ENCODE measurements around the gene TEX52. TPM values are rescaled to one million over a fixed set of nuclear protein-coding genes. Genes with fewer than 3 reads are reported as not detected.

TEX52 gene
- polyA plus RNA-seq, 4 donors = 0.22 to 2.5 TPM; not detected in 2

DNA sequence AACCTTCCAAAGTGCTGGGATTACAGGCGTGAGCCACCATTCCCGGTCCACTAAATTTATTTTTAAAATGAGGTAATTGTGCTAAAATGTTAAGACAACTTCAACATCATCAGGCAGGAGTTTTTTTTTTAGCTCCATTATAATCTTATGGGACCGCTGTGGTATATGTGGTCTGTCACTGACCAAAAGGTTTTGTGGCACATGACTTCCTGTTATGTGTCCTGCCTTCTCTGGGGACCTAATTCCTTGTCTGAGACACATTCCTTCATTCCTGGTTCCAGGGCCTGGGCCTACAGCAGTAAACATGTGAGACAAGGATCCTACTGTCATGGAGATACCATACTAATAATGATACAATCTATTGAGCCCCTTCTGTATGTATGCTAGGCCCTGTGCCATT lies 4.9 kb downstream of the TEX52 start:
- Histone ChIP-seq H3K36me3 (ENCODE audit: control insufficient read depth in 3 of 3, insufficient read depth in 2 of 3, low read depth in 1 of 3, low read length in 3 of 3) (peaks cover 0 to 8% (median 0%) of the 10 kb centered on the region in 3 donors), H3K9me3 (ENCODE audit: control insufficient read depth in 2 of 2, insufficient read depth in 1 of 2, low read depth in 1 of 2, low read length in 1 of 2) (no peaks in the 10 kb centered on the region), H3K27me3 (ENCODE audit: control insufficient read depth in 3 of 3, insufficient read depth in 3 of 3, low read length in 3 of 3) (no peaks in the 10 kb centered on the region), H3K27ac (ENCODE audit: low read depth in 1 of 3, low read length in 2 of 3) (no peak overlapping the region), H3K4me1 (ENCODE audit: control insufficient read depth in 3 of 3, insufficient read depth in 2 of 3, low read depth in 1 of 3, low read length in 2 of 3) (peaks cover 0 to 46% (median 2%) of the 10 kb centered on the region in 3 donors), H3K4me3 (ENCODE audit: low read depth in 1 of 3, low read length in 3 of 3) (no peak overlapping the region)
- WGBS, 3 donors = 92 to 100% (median 95%) methylated on average over 3 of the region's 3 CpGs
- FAIRE-seq = no peak
- DNase-seq = no peak

DNA sequence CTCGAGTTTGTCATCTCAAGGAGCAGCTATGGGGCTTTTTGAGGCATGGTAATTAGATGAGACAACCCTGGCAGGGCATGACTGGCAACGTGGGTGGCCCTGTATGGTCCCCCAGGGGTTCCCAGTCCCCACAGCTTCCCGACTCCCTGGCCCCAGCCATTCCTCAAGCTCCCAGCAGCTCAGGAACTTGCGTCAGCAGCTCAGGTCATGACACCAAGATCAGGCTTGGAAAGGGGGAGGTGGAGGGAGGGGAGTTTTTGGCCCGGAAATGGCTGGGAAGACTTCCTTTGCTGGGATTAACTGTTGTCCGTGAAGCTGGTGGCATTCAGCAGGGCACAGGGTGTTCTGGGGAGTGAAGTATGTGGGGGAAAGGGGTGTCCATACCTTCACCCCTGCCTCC lies 11.6 kb downstream of the TEX52 start:
- H3K9me3 ChIP-seq (ENCODE audit: control insufficient read depth in 2 of 2, insufficient read depth in 1 of 2, low read depth in 1 of 2, low read length in 1 of 2) = no peaks in the 10 kb centered on the region
- peaks cover 0 to 20% (median 0%) of the 10 kb centered on the region in 3 donors for H3K4me1 ChIP-seq (ENCODE audit: control insufficient read depth in 3 of 3, insufficient read depth in 2 of 3, low read depth in 1 of 3, low read length in 2 of 3)
- H3K4me3 ChIP-seq (ENCODE audit: low read depth in 1 of 3, low read length in 3 of 3) = no peak overlapping the region
- no peak overlapping the region for H3K27ac ChIP-seq (ENCODE audit: low read depth in 1 of 3, low read length in 2 of 3)
- DNase-seq = no peak
- H3K36me3 ChIP-seq (ENCODE audit: control insufficient read depth in 3 of 3, insufficient read depth in 2 of 3, low read depth in 1 of 3, low read length in 3 of 3) = peaks cover 0 to 32% (median 0%) of the 10 kb centered on the region in 3 donors
- FAIRE-seq = no peak
- H3K27me3 ChIP-seq (ENCODE audit: control insufficient read depth in 3 of 3, insufficient read depth in 3 of 3, low read length in 3 of 3) = no peaks in the 10 kb centered on the region
- WGBS, 3 donors = 51 to 76% (median 67%) methylated on average over 6 of the region's 6 CpGs

DNA sequence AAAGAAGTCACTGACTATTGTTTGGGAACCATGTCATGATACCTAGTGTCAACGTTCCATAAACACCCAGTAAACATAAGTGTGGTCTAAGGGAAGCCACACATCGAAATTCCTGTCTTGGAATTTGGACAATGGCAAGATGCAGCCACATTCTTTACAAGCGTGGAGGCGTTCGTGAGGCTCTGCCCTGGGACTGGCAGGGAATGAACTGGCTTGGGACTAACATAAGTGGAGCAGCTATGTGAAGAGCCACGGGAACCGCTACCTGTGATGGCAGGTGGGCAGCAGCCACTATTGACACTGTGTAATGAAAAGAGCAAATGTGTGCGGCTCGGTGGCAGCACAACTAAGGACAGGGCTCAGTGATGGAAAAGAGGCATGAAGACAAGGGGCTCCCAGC lies 12.1 kb downstream of the TEX52 start:
- DNase-seq = no peak
- H3K36me3 ChIP-seq (ENCODE audit: control insufficient read depth in 3 of 3, insufficient read depth in 2 of 3, low read depth in 1 of 3, low read length in 3 of 3) = peaks cover 0 to 34% (median 0%) of the 10 kb centered on the region in 3 donors
- no peak for FAIRE-seq
- no peaks in the 10 kb centered on the region for H3K27me3 ChIP-seq (ENCODE audit: control insufficient read depth in 3 of 3, insufficient read depth in 3 of 3, low read length in 3 of 3)
- no peak overlapping the region for H3K4me3 ChIP-seq (ENCODE audit: low read depth in 1 of 3, low read length in 3 of 3)
- peaks cover 0 to 17% (median 0%) of the 10 kb centered on the region in 3 donors for H3K4me1 ChIP-seq (ENCODE audit: control insufficient read depth in 3 of 3, insufficient read depth in 2 of 3, low read depth in 1 of 3, low read length in 2 of 3)
- H3K27ac ChIP-seq (ENCODE audit: low read depth in 1 of 3, low read length in 2 of 3) = peak overlapping the region in 1 of 3 donors; percentile 42
- H3K9me3 ChIP-seq (ENCODE audit: control insufficient read depth in 2 of 2, insufficient read depth in 1 of 2, low read depth in 1 of 2, low read length in 1 of 2) = no peaks in the 10 kb centered on the region
- WGBS, 3 donors = 82 to 87% (median 83%) methylated on average over 9 of the region's 9 CpGs

DNA sequence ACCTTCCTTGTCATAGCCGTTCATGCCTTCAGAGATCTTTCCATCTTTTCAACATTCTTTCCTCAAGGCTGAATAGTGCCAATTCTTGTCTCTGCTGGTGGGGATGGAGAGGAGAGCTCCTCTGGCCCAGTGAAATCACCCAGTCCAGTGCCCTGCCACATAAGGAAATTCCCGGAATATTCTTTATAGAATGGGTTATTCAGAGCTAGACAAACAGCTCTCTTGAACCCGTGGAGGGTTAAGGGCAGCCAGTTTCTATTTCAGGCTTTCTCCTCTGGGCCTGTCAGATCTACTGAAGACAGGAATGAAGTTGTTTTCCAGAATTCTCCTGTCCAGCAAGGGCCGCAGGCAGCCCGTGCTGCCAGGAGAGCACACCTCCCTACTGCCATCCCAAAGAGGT lies 13.9 kb downstream of the TEX52 start:
- Histone ChIP-seq H3K9me3 (ENCODE audit: control insufficient read depth in 2 of 2, insufficient read depth in 1 of 2, low read depth in 1 of 2, low read length in 1 of 2) (no peaks in the 10 kb centered on the region), H3K27ac (ENCODE audit: low read depth in 1 of 3, low read length in 2 of 3) (peak overlapping the region in 1 of 3 donors; percentile 24), H3K4me1 (ENCODE audit: control insufficient read depth in 3 of 3, insufficient read depth in 2 of 3, low read depth in 1 of 3, low read length in 2 of 3) (peaks cover 0 to 3% (median 0%) of the 10 kb centered on the region in 3 donors), H3K27me3 (ENCODE audit: control insufficient read depth in 3 of 3, insufficient read depth in 3 of 3, low read length in 3 of 3) (no peaks in the 10 kb centered on the region), H3K36me3 (ENCODE audit: control insufficient read depth in 3 of 3, insufficient read depth in 2 of 3, low read depth in 1 of 3, low read length in 3 of 3) (peaks cover 0 to 30% (median 0%) of the 10 kb centered on the region in 3 donors), H3K4me3 (ENCODE audit: low read depth in 1 of 3, low read length in 3 of 3) (no peak overlapping the region)
- FAIRE-seq (no peak), DNase-seq (no peak)
- 85 to 90% (median 85%) methylated on average over 5 of the region's 5 CpGs for WGBS, 3 donors

DNA sequence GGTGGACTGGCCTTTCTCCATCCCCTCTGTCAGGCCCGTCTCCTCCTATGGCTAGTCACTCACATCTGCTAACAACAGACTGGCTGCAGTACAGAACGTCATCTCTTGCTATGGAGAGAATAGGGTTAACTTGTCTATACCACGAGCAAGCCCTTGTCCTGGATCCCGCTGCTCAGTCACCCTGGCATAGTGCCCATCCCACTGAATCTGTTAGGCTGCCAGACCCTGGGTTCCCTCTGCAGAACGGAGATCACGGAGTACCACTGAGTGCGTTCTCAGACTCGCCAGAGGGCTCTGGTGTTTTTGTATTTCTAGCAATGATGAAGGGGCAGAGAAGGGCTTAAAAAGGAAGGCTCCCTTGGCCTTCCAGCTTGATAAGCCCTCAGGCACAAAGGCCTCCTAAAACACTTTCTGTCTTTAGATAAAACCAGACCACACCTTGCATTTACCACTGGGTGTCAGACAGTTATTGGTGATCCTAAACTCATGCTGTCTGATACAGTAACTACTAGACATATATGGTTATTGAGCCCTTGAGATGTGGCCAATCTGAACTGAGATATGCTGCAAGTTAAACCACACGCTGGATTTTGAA lies 15.7 kb downstream of the TEX52 start:
- H3K27ac ChIP-seq (ENCODE audit: low read depth in 1 of 3, low read length in 2 of 3) = no peak overlapping the region
- no peak overlapping the region for H3K4me3 ChIP-seq (ENCODE audit: low read depth in 1 of 3, low read length in 3 of 3)
- no peaks in the 10 kb centered on the region for H3K9me3 ChIP-seq (ENCODE audit: control insufficient read depth in 2 of 2, insufficient read depth in 1 of 2, low read depth in 1 of 2, low read length in 1 of 2)
- no peak for DNase-seq
- FAIRE-seq = no peak
- peaks cover 0 to 29% (median 0%) of the 10 kb centered on the region in 3 donors for H3K36me3 ChIP-seq (ENCODE audit: control insufficient read depth in 3 of 3, insufficient read depth in 2 of 3, low read depth in 1 of 3, low read length in 3 of 3)
- no peaks in the 10 kb centered on the region for H3K27me3 ChIP-seq (ENCODE audit: control insufficient read depth in 3 of 3, insufficient read depth in 3 of 3, low read length in 3 of 3)
- WGBS, 3 donors = 67 to 73% (median 68%) methylated on average over 9 of the region's 9 CpGs
- H3K4me1 ChIP-seq (ENCODE audit: control insufficient read depth in 3 of 3, insufficient read depth in 2 of 3, low read depth in 1 of 3, low read length in 2 of 3) = peaks cover 0 to 1% (median 0%) of the 10 kb centered on the region in 3 donors

DNA sequence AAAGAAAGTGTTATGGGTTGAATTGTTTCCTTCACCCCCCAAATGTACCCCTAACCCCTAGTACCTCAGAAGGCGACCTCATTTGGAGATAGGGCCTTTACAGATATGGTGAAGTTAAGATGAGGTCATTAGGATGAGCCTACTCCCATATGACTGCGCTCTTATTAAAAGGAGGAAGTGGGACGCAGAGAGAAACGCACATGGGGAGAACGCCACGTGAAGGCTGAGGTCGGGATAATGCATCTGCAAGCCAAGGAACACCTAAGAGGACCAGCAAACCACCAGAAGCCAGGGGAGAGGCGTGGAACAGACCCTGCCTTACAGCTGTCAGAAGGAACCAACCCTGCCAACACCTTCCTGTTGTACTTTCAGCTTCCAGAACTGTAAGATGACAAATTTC lies 20.3 kb downstream of the TEX52 start:
- DNase-seq = no peak
- WGBS, 3 donors = 87 to 94% (median 89%) methylated on average over 8 of the region's 8 CpGs
- Histone ChIP-seq H3K27me3 (ENCODE audit: control insufficient read depth in 3 of 3, insufficient read depth in 3 of 3, low read length in 3 of 3) (no peaks in the 10 kb centered on the region), H3K27ac (ENCODE audit: low read depth in 1 of 3, low read length in 2 of 3) (no peak overlapping the region), H3K4me3 (ENCODE audit: low read depth in 1 of 3, low read length in 3 of 3) (no peak overlapping the region), H3K36me3 (ENCODE audit: control insufficient read depth in 3 of 3, insufficient read depth in 2 of 3, low read depth in 1 of 3, low read length in 3 of 3) (peaks cover 0 to 13% (median 0%) of the 10 kb centered on the region in 3 donors), H3K9me3 (ENCODE audit: control insufficient read depth in 2 of 2, insufficient read depth in 1 of 2, low read depth in 1 of 2, low read length in 1 of 2) (no peaks in the 10 kb centered on the region), H3K4me1 (ENCODE audit: control insufficient read depth in 3 of 3, insufficient read depth in 2 of 3, low read depth in 1 of 3, low read length in 2 of 3) (peaks cover 0 to 5% (median 0%) of the 10 kb centered on the region in 3 donors)
- no peak for FAIRE-seq

DNA sequence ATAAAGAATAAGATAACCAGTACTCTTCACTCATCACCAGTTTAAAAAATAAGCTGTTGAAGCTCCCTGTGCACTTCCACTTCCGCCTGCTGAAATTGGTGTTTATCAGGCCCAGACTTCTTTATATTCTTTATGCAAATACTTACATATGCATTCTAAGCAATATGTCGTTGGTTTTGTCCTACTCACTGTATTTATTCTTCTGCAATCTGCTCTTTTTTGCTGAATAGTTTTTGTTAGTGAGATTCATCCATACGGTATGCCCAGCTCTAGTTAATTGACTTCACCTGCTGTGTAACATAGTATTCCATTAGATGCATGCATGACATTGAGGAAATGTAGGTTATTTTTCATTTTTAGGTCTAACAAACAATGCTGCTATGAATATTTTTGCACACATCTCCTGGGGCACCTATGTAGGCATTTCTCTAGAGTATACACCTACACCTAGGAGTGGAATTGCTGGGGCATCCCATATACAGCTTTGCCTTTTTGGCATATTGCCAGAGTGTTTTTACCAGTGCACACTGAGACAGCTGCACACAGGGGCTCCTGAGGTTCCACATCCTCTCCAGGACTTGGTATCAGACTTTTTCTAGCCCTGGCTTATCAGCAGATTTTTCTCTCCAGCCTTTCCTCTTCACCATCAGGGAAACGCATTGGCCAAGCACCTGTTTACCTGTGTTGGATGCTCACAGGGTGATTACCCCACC lies 21.0 kb downstream of the TEX52 start:
- Histone ChIP-seq H3K9me3 (ENCODE audit: control insufficient read depth in 2 of 2, insufficient read depth in 1 of 2, low read depth in 1 of 2, low read length in 1 of 2) (no peaks in the 10 kb centered on the region), H3K4me3 (ENCODE audit: low read depth in 1 of 3, low read length in 3 of 3) (no peak overlapping the region), H3K27me3 (ENCODE audit: control insufficient read depth in 3 of 3, insufficient read depth in 3 of 3, low read length in 3 of 3) (no peaks in the 10 kb centered on the region), H3K36me3 (ENCODE audit: control insufficient read depth in 3 of 3, insufficient read depth in 2 of 3, low read depth in 1 of 3, low read length in 3 of 3) (peaks cover 0 to 10% (median 0%) of the 10 kb centered on the region in 3 donors), H3K27ac (ENCODE audit: low read depth in 1 of 3, low read length in 2 of 3) (no peak overlapping the region), H3K4me1 (ENCODE audit: control insufficient read depth in 3 of 3, insufficient read depth in 2 of 3, low read depth in 1 of 3, low read length in 2 of 3) (peaks cover 0 to 5% (median 0%) of the 10 kb centered on the region in 3 donors)
- FAIRE-seq (no peak), DNase-seq (no peak)
- 53 to 63% (median 60%) methylated on average over 4 of the region's 4 CpGs for WGBS, 3 donors

DNA sequence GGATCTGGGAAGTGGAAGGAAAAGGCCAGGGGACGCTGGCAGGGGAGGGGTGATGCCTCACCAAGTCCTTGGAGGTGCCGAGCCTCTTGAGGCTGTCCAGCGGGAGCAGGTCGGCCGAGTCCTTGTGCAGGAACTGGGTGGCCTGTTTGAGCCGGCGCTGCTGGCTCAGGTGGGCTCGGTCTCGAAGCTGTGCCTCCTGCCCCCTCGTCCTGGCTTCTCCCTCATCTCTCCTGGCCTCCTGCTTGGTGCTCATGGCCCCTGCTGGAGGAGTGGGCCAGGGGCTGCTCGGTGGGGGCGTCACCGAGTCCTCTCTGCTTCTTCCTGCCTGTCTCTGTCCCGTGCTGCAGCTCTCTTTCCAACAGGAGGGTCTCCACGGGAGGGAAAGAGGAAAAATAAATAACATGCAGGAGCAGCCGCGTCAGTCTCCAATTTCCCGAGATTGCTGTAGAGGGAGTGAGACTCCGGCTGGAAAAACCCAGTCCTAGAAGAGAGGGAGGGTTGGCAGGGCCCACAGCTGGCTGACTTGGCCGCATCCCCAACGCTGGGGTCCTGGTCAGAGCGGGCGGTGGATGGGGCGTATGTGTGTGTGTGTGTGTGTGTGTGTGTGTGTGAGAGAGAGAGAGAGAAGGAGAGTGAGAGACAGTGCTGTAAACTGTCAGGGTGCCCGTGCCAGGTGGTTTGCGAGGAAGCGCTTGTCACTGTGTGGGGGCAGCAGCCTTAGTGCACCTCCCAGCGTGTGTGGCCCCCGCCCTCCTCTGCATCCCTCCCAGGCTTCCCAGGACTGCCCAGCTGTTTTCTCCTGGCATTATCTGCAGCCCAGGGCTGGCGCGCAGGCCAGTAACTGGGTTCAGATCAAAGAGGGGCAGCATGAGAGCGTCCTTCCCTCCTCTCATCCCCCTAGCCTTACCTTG lies 22.0 kb downstream of the TEX52 start, which contains the start of gene NRIP2:
TSS of gene NRIP2 (minus strand) at position 455 of the 911 bp plus-strand sequence. CDS start at position 403, 52 bp downstream.
- FAIRE-seq (no peak), DNase-seq (peak in 1 of 2 donors; percentile 46)
- Histone ChIP-seq H3K27me3 (ENCODE audit: control insufficient read depth in 3 of 3, insufficient read depth in 3 of 3, low read length in 3 of 3) (no peaks in the 10 kb centered on the region), H3K4me1 (ENCODE audit: control insufficient read depth in 3 of 3, insufficient read depth in 2 of 3, low read depth in 1 of 3, low read length in 2 of 3) (peaks cover 0 to 5% (median 0%) of the 10 kb centered on the region in 3 donors), H3K9me3 (ENCODE audit: control insufficient read depth in 2 of 2, insufficient read depth in 1 of 2, low read depth in 1 of 2, low read length in 1 of 2) (no peaks in the 10 kb centered on the region), H3K36me3 (ENCODE audit: control insufficient read depth in 3 of 3, insufficient read depth in 2 of 3, low read depth in 1 of 3, low read length in 3 of 3) (peaks cover 0 to 14% (median 7%) of the 10 kb centered on the region in 3 donors), H3K4me3 (ENCODE audit: low read depth in 1 of 3, low read length in 3 of 3) (no peak within 1 kb of the TSS), H3K27ac (ENCODE audit: low read depth in 1 of 3, low read length in 2 of 3) (no peak within 1 kb of the TSS)
- WGBS, 3 donors = 18 to 22% (median 21%) methylated on average over 26 to 32 of the region's 32 CpGs
